HG02642 (cell line): ENCODE results near the gene NOL6.

ENCODE experiments used
- ATAC-seq: cut with Tn5 transposase; IDR thresholded peaks from one replicate; pipeline ENCODE4 v1.9.1; 2021; ENCODE audit warnings: mild to moderate bottlenecking; ENCODE audit not compliant: unreplicated experiment, poor library complexity

Gene NOL6

DNA sequence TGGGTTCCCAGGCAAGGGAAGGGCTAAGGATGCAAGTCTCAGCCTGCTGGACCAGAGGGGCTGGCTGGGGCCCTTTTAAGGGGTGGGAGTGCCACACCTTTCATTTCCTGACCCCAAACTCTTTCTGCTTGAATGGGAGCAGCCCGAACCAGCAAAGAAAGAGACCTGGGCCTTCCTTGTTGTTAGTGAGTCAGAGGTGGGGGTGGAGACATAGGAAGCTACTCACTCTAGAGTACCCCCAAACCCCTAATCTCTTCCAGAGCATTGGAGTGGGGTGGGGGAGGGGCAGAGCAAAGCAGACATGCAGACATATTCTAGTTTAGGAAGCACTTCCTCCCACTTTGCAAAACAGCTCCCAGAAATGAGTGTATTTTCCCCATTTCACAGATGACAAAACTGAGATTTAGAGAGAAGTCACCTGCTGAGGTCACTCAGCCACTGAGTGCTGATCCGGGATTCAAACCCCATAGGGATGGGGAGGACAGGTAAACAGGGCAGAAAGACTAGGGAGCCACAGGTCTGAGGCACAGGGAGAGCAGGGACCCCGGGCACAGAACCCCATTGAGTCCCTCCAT is 20.4 kb downstream of the NOL6 start:
- no peak for ATAC-seq

DNA sequence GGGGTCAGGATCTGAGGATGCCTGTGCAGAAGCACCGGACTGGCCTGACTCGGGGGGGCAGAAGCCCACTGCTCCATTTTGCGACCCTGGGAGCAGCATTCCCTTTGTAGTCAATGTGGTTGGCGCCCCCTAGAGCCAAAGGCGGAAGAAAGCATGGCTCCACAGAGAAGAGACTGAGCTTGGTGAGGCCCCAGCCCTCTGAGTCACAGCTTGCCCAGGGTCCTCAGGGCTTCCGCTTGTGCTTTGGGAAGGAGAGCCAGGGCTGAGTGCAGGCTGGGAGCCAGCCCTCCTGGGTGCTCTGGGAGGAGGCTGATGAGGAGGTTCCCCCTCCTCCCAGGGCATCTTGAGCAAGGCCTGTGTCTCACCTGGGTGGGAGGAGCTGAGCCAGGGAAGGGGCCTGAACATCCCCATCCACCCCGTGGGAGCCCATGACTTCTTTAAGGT is 20.9 kb downstream of the NOL6 start:
- ATAC-seq = peak; percentile 37

DNA sequence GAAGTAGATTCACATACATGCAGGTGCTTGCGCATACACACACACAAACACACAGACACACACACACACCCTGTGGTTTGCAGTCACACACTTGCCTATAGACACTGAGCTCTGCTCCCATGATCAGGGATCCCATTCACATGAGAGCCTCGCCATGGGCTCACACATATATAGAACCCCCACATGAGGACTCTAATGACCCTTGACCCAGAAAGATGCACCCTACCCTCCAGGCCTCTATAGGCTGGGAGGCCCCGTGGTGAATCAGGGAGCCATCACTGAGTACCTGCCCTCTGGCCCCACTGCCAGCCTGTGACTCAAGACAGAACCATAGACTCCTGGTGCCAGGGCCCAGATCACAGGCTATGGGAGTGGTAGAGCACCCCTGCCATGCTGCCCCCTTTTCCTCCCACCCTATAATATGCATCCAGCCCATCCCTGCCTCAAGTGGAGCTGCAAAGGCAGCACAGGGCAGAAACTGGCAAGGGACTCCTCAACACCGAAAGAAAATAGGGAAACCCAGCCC is 23.0 kb downstream of the NOL6 start:
- no peak for ATAC-seq

DNA sequence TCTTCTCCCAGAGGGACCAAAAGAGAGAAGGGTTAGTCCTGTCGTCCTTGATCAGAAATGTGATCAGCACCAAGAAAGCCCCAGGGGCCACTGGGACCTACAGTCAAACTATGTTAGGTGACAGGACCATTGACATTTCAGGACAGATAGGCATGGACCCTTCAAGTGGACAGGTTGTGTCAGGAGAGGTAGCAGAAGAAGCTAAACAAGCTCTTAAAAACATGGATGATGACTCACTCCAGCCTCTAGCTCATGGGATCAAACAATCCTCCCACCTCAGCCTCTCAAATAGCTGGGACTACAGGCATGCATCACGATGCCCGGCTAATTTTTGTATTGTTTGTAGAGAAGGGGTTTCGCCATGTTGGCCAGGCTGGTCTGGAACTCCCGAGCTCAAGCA is 24.0 kb downstream of the NOL6 start:
- no peak for ATAC-seq

DNA sequence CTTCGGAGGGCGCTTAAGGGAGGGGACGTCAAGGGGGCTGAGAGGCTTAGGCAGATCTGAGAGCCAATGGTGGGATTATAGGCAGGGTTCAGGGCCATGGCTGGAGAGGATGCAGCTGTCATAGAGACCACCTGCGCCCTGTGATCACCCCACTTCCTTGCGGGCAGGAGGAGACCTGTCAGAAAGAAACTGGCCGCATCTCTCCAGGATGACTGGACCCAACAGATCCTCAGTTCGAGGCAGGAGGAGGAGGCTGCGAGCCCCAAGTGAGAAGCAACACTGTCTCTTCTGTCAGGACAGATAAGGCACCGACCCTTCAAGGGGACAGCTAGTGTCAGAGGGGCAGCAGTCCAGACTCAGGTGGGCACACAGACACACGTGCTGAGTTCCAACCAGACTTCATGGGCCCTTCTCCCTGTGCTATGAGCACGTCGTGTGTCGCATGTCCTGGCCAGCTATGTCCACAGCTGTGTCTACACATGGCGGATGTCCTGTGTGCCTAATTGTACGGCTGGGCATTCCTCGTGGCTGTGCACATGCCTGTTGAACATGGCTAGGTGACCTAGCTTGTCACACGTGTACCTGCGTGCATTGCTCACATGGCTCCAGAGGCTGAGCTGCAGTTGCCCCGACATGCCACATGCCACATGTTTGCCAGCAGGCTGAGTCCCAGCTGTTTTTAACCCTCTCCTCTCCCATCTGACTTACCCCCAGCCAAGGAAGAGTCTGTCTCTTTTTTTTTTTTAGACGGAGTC is 25.7 kb downstream of the NOL6 start:
- ATAC-seq = no peak

DNA sequence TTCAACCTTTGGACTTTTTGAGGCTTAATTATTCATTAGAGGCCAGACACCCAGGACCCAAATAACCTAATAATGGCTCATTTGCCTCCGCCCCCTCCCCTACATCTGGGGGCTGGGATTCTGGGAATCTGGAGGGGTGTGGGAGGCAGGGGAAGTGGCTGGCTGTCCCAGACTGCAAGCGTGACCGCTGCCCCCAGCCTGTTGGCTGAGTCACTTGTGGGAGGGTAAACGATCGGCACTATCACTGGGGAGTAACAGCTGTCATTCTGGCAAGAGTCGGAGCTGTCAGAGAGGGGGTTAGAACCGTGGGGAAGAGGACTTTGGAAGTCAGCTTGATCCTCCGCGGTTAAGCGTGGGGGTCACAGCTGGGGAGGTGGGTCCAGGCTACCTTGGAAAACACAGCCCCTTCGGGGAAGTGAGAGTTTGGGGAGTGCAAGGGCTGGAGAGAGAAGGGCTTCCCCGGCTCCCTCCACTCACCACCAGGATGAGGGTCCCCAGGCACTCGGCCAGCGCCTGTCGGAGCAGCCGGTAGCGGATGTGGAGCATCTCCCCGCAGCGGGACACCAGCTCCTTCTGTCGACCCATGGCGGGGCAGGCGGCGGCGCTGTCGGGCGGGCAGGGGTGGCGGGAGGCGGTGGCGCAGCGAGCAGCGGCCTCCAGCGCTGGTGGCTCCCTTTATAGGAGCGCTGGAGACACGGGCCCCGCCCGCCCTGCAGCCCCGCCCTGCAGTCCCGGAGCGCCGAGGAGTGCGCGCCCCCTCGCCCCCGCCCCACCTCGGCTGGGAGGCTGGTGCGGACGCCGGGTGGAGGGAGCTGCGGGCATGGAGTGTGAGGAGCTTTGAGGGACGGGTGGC is 26.6 kb downstream of the NOL6 start, which contains the start of gene AQP3:
AQP3 (minus strand) TSS at position 648 of the 853 bp plus-strand sequence; CDS start at position 585, 63 bp downstream.
- ATAC-seq = peak; percentile 32

DNA sequence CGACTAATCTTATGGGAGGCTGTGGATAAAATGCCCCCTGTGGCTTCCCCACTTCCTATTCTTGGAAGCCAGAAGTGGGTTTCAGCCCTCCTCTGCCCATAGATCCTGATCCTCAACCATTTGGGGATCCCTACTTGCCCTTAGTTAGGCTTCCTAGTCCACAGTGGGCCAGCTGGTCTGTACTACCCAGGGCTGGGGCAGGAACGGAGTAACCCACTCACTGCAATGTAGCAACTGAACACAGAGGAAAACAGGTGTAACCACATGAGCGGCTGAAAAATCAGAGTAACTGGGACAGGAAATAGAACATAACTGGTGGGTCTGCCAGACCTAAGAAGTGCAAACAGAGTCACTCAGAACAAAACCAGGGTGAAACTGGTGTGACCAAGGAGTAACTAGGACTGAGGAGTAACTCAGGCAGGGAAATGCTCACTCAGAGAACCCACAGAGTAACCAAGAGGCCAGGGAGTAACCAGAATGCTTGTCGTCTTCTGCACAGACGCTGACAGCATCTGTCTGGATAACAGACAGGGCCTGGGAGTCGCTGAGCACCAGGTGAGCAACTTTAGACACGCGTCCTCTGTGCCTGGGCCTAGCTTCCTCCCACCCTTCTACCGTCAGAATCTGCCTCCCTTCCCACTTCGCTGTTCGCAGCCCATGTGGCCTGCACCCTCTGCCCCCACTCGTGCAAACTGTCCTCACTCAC is 27.3 kb downstream of the NOL6 start:
- ATAC-seq = peak; percentile 79

DNA sequence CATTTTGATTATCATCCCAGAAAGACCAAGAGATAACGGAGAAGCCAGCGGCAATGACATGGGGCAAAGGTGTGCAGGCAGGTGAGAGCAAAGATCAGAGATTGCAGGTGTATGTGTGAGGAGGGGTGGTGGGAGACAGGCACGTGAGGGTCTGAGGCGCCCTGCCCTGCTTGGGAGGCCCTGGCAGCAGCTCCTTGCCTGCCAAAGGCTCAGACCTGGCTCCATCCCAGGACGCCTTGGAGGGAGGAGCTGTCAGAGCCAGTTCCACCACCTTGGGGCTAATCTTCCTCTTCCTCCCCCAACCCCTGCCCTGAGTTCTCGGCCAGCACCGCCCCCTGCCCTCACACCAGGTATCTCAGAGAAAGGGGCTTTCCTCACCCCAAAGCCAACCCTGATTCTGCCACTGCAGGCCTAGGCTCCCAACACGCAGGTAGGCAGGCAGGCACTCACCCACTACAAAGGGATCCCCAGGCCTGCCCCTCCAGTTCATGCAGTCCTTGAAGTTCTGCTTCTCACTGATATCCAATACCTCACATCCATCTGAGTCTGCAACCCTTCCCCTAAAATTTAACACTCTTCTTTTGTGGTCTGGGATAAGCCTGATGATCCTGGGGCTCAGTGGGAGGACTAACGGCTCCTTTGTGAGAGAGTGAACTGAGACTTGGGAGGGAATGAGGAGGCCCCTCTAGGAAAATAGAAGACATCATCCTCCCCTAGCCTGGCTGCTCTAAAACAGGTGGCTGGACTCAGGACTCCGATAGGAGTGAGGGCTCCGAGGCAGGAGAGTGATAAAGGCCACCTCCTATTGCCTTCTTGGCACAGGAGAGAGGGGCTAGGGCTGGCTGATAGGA is 28.1 kb downstream of the NOL6 start:
- ATAC-seq = no peak

DNA sequence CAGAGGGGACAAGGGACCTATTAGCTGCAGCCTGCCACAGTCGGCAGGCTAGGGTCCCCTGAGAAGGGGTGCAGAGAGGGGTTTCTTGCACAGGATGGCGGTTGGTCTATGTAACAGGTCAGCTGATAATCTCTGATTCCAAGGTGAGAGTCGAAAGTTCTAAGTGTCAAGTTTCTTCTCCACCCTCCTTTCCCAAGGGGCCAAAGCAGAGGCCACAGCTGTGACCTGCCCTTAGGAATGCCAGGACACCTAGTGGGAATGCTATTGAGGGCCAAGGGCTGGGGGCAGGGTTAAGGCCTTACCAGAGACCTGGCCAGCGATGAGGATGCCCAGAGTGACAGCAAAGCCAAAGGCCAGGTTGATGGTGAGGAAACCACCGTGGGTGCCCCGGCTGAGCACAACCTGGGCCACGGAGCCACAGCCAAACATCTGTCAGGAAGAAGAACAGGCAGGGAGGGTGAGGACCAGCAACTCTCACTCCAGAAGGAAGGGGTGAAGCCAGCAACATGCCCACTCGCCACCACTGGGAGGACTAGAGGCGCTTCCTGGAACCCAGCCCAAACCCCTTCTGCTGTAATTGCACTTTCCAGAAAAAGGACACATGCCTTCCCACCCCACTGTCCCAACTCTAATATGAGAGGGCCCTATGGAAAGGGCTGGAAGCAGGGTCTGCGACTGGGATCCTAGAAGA is 30.1 kb downstream of the NOL6 start:
- ATAC-seq = no peak

DNA sequence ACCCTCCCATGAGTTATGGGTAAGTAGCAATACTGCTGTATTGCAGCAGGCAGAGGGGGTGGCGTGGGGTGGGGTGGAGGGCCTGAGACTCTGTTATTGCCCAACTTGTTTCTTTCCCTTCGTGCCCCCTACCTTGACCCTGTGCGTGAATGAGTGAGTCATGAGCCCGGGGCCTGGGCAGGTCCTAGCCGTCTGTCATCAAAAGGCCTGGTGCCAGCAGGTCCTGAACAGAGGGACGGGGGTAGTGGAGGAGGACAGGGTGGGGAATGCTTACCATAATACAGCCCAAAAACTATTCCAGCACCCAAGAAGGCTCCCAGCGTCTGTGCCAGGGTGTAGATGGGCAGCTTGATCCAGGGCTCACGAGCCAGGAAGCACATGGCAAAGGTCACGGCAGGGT is 30.7 kb downstream of the NOL6 start:
- no peak for ATAC-seq

DNA sequence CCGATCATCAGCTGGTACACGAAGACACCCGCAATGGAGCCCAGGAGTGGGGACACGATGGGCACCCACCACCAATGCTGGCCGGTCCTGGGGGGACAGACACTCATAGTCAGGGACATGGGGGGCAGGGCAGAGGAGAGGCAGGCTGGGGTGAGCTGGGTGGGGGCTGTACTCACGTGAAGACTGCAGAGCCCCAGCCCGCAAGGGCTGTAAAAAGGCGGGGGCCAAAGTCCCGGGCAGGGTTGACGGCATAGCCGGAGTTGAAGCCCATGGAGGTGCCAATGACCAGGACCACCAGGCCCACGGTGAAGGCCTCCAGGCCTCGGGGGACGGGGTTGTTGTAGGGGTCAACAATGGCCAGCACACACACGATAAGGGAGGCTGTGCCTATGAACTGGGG is 31.6 kb downstream of the NOL6 start:
- ATAC-seq = no peak

DNA sequence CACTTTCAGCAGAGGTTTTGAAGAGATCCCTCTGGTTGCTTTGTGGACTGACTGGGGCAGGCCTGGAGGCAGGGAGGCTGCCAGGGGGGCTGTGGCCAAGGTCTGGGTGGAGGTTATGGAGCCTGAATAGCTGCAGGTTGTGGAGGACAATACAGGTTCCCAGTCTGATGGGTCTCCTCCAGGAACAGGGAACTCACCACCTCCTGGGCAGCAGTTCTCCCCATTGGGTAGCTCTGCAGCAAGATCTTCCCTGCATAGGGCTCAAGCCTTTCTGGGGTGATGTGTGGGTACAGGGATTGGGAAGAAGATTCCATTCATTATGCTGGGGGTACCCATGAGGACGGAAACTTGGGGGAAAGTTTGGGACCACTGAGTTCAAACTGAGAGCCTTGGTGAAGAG is 33.1 kb downstream of the NOL6 start:
- ATAC-seq = no peak

DNA sequence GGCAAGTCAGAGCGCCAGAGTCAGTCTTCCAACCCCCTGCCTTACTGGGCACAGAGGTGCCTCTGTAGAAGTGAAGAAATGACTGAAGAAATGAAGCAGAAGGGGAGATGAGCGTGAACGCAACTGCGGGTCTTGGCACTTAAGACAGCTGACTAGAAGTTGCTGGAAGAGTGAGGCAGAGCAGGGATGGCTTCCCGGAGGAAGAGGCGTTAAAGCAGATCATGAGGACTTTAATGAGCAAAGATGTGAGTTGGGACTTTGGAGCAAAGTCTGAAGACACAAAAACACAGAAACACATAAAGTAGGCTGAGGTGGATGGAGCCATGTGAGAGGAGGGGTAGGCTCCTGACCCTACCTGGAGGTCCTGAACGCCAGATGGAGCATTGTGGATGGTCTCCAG is 33.5 kb downstream of the NOL6 start:
- no peak for ATAC-seq

DNA sequence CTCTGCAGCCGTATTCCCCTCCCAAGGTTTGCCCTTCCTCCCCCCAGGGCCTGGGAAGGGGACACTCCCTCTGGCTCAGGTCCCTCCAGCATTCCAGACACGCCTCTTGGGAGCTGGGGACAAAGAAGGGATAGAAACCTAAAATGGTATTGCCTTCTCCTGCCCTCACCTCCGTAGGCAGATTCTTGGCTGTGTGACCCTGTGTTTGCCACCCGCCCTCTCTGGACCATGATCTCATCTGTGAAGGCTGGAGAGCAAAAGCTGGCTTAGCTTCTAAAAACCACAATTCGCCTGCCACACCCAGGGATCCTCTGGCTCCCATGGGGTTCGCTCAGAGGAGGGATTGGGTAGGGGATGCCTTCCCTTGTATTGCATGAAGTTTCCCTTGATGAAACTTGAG is 34.0 kb downstream of the NOL6 start:
- no peak for ATAC-seq

DNA sequence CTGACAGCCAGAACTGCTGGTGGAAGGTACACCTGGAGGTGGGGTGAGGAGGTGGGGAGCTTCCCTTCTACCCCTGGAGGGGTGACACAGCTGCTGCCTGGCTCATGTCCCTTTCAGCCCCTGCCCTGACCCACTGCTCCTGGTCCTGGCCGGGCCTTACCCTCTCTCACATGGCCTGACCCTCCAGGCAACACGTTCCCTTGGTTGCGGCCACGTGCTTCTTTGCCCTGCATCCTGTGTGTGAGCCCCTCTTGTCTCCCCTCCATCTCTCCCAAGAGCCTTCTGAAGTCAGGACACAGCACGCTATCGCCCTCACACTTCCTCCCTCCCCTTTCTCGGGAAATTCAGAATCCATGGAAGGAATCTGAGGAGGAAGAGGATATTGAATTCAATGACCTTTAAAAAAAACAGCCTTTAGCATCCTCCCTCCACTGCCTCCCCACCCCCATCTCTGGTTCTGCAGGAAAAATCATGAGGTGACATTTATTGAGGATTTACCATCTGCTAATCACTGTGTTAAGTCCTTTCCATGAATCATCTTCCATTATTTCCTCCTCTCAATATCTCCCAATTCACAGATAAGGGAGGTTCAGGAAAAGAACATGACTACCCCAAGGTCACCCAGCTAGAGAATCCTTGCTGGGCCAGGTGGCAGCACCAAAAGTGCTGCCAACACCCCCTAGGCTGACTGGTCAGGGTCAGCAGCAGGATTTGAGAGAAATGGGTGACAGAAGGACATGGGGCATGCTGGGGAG is 34.6 kb downstream of the NOL6 start:
- no peak for ATAC-seq

DNA sequence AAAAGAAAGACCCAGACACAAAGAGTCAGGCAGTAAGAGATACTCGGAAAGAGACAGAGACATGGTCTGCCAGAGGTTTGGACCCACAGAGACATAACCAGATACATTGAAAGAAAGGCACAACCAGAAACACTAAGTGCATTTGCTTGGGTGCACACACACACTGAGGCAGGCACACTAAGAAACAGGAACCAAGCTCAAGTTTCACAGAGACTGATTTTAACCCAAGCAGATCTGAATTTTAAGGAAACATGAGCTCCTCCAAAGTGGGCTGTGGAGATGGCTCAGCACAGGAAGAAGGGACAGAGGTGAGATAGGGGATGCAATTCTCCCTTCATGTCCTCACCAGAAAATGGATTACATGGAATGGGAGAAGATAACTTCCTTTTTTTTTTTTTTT is 35.8 kb downstream of the NOL6 start:
- no peak for ATAC-seq

DNA sequence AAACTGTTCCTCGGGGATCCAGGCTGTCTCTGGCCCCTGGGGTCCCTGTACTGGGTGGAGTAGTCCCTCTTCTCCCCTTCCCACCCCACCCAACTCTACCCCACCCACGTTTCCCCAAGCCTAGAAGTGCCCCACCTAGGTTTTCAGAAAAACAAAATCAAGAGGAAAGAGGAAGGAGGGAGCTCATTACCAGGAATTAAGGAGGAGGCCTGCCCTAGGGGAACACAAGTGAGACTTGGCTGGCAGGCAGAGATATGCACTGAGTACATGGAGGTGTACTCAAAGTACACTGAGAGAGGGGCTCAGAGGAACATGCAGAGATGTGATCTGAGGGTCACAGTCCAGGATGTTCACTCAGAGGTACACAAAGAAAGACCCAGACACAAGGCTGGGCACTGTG is 36.5 kb downstream of the NOL6 start:
- ATAC-seq = no peak

DNA sequence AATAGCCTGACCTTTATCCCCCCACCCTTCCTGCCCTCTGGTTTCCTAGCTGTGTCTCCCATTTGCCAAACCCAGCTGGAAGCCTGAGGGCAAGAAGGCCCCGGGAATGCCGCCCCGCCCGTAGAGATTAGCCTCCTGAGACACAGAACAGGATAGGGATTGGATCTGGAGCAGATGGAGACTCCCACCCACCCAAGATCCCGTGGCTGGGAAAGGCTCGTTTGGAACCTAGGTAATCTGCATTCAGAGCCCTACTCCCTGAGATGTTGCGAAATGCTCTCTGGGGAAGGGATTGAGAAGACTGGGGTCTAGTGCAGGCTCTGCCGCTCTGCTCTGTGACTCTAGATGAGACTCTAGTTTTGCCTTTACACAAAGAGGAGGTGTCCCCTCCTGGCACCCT is 37.3 kb downstream of the NOL6 start:
- no peak for ATAC-seq
